Measurements from ENCODE around the gene RNF130.
"Not testable (repeated sequence)": the region's sequence is repeated elsewhere in the genome, so short reads cannot be mapped to it uniquely, and the experiment has no call there.

RNF130 gene

DNA sequence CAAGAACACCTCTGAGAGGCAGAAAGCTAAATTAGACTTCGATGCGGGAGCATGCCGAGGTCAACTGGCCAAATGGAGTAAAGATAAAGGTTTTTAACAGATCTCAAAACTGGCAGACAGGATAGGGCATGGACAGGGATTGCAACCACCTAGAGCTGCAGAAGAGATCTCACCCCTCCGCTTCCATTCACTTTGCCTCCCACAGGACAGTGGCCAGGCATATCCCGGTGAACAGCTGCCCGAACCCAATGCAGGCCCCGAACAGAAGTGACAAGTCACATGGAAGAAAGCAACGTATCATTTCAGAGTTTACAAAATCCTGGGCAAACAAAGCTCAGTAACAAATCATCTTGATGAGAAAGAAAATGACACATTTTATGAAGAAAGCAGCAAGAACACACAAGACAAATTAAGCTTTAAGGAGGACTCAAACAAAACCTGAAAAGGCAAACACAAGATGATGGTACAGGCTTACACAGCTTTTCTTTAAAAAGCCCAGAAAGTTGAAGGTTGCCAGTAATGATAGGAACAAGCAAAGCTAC, 18.4 kb downstream of the RNF130 start:
- no peak for DNase-seq

DNA sequence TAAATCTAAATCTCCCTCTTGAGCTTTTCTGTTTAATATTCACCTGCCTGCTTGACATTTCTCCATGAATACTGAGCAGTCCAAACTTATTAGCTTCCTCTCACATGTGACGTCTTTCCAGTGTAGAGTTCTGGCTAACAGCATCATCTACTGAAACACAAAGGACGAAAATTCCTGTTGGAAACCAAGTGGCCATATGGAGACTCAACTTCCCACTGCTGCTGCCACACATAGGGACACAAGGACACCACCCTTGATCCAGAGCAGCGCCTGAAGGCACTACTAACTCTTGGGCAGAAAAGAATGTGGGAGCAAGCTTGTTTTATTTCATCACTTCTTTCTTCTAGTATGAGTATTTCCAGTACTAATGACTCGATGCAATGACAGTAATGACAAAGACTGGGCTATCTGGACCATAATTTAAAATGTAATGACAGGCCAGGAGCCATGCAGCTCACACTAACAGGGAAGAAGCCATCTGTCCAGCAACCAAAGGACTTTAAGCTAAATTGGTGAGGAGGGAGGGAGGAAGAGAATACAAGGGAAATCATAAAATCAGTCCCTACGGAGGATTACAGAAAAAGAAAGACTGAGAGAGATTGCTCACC, 19.2 kb downstream of the RNF130 start:
- no peak for DNase-seq

DNA sequence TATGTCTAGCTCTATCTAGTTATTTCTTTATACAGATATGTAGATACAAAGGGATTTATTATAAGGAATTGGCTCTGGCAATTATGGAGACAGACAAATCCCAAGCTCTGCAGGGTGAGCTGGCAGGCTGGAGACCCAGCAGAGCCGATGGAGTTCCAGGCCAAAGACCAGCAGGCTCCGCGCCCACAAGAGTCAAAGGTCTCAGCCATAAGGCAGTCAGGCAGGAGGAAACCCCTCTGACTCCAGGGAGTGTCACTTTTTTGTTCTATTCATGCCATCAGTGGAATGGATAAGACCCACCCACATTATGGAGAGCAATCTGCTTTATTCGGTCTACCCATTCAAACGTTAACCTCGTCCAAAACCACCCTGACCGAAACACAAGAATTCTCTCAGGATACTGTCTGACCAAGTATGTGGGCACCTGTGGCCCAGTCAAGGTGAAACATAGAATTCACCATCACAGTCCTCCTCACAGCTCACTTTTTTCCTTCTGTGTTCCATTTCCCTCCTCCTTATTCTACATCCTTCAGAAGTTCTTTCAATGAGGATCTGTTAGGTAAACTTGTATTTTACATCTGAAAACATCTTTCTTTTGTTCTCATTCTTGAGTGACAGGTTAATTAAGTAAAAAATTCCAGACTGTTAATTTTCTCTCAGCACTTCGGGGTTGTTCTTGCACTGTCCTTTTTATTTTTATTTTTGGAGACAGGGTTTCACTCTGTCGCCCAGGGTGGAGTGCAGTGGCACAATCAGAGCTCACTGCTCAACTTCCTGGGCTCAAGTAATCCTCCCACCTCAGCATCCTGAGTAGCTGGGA, 21.2 kb downstream of the RNF130 start:
- no peak for DNase-seq

DNA sequence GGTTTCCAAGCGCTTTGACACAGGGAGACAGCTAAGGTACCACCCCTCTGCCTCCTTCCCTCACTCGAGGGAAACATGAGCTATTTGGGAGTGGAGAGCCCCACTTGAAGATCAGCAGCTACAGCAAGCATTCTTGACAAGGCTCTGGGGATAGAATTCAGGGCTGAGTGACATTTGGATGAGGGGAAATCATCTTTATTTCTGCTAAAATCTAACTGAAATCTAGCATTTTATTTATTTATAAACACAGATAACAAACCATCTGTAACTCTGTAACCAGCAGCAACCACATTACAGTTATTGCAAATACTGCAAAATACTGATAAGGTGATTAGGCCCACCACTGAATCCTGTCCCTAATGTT, 22.4 kb downstream of the RNF130 start:
- DNase-seq: no peak

DNA sequence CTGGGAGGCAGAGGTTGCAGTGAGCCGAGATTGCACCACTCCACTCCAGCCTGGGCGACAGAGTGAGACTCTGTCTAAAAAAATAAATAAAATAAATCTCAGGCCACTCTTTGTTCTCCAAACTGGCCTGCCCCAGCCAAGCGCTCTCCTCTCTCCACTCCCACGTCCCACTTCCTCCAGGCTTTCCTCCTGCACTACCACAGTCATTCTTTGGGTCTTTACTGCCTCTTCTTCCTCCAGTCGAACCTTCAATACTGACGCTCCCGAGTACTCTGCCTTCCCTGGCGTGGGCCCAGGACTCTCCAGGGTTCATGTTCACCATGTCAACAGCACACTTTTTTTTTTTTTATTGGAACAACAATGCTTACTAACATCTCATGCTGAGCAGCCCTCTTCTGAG, 23.9 kb downstream of the RNF130 start:
- no peak for DNase-seq

DNA sequence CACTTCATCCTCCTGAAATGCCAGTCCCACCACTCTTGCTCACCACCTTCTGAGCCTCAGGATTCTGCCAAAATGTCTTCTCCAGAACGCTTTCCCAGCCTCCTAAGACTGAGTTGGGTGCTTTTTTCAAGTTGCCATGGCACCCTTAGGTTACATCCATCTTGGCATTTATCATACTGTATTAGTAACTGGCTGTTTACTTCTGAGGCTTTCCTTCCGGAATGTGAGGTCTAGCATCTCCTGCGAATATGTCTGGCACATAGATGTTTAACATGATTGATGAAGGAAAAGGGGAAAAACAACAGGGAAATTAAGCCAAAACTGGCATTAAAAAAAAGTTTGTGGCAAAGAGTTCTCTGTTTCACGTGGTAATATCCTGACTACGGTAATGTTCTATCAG, 24.9 kb downstream of the RNF130 start:
- no peak for DNase-seq

DNA sequence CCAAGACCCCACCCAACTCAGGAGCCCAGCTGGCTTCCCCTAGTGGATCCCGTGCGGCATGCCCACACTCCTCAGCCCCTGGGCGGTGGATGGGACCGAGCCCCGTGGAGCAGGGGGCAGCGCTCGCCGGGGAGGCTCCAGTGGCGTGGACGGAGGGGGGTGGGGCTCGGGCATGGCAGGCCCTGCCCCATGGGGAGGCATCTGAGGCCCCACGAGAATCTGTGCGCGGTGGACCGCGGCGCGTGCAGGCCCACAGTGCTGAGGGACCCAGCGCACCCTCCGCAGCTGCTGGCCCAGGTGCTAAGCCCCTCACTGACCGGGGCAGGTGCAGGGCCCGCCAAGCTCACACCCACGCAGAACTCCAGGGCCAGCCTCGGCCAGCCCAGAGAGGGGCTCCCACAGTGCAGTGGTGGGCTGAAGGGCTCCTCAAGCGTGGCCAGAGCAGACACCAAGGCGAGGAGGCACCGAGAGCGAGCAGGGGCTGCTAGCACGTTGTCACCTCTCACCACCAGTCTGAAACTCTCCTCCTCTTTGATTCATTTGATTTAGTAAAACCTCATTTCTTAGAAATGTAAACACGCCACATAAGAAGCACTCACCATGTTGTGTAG, 25.6 kb downstream of the RNF130 start:
- no peak for DNase-seq

DNA sequence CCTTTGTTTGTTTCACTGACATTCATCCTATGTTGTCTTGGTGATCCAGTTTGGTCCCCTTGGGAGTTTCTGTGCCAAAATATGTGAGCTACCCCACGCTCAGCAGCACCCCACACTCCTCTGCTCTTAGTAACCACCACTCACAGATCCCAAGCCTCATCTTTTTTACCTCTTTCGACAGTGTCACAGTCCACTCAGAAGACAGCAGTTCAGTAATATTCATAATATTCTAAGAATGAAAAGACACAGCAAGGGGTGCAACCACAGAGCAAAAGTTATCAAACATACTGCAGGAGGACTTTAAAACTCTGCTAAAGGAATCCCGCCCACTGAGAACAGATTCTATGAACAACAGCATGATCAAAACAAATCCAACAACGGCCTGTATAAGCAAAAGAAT, 28.2 kb downstream of the RNF130 start:
- DNase-seq: no peak

DNA sequence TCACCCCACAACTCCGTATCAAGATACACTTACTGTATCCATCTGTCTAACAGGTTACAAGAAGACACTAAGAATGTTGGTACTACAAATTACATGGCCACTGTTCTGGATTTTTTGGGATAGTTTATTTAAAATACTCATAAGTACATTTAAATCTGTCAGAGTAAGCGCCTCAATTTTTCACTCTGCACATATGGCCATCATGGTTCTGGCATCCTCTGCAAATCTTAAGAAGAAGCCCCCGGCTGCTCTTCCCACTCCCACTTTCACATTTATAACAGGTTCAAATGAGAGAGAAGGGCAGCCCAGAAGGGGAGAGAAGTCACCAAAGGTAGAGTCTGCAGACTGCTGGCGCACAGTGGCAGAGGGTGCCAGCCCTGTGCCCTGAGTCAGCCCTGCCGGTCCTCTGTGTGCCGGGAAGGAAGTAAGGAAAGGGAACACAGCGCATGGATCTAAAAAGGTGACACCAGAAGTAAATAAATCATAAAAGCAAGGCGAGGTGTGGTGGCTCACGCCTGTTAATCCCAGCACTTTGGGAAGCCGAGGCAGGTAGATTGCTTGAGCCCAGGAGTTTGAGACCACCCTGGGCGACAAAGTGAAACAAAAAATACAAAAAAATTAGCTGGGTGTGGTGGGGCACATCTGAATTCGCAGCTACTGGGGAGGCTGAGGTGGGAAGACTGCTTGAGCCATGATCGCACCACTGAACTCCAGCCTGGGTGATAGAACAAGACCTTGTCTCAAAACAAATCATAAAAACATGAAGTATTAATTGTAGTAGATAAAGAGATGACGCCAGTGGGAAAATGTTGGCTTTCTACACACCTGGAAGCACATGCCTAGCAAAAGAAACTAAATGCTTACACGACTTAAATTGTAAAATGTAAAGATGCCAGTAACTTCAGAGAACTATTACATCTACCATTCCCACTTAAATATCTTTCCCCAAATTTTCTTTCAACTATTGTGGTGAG, 30.0 kb downstream of the RNF130 start:
- DNase-seq: no peak

DNA sequence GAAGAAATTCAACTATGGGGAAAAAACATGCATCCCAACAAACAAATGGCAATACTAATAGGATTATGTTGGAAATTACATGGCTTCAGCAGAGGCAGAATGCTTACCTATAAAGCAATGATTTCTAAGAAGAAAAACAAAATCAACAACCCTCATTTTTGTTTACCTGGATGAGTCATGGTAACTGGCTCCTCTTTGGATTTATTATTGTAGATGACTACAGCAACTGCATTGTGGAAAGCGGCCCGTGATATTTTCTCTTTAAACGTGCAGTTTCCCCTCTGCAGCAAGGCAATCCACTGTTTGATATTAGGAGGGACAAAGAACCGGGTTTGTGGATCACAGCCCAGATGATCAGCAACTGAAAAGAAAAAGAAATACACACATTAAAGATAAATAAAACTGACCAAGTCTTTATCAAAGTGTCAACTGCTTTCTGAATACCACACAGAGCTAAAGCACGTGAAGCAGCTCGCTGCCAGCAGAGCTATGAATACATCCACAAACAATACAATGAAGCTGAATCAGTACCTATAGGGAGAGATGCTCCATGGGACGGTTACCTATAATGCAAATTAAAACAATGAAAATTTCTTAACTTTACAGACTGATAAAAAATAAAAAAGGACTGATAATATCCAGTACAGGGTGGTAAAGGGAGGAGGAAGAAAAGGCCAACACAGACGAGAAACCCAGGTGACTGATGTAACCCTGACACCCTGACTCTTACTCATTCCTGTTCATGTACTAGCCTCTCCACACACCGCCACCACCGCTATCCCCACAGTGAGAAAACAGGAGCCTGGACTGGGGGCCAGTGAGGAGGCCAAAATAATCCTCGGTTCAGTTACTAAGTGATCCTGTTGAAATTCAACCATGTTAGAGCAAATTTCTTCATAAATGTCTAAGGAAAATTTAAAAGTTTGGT, 31.0 kb downstream of the RNF130 start:
- DNase-seq: no peak

DNA sequence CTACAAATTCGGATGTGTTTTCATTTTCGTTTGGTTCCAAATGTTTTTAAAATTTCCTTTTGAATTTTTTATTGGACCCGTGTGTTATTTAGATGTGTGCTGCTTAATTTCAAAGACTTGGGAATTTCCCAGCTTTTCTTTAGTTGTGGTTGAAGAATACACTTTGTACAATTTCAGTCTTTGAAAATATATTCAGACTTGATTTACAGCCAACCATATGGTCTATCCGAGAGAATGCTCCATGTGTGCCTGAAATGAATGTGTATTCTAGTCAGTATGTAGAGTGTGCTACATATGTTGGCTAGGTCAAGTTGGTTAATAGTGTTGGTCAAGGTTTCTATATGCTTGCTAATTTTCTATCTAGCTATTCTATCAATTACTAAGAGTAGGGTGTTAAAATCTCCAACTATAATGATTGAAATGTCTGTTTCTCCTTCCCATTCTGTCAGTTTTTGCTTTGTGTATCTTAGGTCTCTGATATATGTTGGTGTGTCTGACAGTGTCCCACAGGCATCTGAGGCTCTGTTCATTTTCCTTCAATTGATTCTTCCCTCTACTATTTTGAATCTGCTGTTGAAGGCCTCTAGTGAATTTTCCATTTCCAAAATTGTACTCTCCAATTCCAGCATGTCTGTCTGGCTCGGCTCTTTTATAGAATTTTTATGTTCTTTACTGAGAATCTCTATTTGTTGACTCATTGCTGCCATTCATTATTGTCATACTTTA, 36.2 kb downstream of the RNF130 start:
- no peak for DNase-seq

DNA sequence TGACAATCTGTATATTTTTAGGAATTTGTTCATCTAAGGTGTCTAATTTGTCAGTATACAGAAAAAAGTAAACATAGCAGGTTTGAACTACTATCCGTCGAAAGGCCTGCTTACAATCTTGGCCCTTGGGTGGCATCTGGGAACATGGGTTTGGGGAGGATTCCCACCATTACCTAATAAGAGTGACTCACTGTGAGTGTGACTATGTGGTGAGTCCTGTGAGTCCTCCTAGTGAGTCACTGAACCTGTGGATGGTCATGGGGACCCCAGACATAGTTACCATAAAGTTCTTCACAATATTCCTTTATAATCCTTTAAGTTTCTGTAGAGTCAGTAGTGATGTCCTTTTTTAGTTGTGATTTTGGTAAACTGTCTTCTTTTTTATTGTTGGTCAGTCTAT, 37.0 kb downstream of the RNF130 start:
- no peak for DNase-seq

DNA sequence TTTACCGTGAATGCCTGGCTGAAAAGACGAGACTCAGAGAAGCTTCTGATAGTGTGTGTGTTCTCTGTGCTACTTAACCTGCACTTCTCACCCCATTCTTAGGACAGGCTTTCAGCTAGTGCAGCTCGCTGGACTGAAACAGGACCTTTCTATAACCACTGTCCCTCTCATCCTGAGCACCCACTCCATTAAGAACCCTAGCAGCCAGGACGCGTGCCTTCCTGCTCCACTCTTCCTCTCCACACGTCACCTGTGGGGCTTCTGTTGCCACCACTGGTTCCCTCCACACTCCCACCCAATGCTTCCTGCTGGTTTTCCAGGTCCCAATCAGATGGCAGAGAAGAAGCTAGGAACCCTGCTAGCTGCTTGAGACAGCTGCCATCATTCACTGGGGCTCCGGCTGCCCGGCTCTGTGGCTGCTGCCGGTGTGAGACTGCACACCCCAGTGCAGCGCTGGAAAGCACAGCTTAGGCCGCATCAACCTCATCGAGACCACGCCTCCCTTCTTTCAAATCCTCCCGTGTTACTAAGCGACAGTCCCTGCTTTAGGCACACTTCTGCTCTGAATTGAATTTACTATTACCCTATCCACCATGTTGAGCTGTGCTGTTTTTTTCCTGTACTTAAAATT, 44.0 kb downstream of the RNF130 start:
- no peak for DNase-seq

DNA sequence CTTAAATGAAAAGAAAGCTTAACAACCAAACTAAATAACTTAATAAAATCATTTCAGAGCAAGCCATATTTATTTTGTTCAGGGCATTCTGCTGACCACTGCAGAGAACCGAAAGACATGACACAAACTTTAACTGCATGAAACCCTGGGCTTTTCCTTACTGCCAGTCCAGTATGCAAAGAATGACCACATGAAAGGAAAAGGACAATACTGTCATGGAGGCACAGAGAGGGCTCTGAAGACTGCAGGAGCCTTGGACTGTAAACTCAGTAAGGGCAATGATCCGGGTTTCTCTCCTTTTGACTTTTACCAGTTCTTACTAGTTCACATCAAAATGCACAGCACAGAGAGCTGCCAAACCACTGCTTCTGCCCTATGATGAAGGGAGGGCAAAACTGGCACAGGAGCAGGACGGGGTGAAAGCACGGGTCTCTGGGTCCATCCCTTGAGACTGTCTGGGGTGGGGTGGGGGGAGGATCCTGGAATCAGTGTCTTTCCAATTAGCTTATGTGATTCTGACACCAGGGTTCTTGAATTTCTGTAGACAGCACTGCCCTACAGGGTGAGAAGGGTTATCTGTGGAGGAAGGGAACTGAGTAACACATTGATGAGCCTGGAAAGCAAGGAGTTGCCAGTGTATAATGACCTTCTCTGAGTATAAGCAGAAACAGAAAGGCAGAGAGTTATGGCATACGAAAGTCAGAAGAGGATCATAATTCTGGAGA, 44.7 kb downstream of the RNF130 start:
- DNase-seq: no peak

DNA sequence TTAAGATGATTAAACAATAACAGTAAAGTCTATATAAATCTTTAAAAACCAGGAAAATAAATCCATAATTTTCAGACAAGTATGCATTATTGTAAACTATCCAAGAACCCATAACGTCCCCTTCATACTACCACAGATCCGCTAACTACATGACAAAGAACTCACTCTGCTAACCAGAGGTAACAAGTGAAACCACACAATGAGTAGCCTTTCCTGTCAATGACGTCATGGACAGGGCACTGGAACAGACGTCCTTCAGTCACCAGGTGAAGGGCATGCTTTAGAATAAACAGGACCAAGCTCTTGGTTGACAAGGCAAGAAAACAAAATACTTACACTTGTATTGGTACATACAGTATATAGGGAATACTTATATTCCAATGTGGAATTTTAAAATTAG, 45.2 kb downstream of the RNF130 start:
- no peak for DNase-seq

DNA sequence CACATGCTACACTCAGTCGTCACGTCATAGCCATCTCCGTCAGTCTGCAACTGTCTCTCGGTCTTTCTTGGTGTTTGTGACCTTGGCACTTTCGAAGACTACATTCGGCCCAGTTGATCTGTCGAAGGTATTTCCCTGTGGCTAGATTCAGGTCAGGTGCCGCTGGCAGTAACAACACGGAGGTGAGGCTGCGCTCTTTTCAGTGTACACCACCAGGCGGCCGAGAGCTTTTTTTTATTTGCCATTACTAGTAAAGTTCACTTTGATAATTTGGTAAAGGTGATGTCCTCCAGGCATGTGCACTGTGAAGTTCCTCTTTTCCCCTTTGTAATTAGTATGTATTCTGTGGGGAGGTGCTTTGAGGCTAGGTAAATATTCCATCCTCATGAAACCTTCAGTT, 49.7 kb downstream of the RNF130 start:
- no peak for DNase-seq

DNA sequence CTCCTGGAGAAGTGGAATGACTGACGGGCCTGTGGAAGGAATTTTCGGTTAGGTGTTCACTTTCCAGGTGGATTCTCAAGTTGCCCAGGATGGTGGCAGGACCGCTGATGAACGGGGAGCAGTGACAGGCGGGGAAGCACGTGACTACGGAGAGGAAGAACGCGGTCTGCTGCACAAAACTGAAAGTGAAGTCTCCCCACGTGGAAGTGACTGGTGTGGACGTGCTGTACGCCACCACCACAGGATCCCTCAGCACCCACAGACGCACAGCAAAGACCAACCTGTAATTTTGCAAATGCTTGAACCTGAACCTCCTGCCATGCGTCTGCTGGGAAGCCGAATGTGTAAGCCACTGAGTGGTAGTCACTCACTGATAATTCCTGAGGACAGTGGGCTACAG, 51.4 kb downstream of the RNF130 start:
- no peak for DNase-seq

DNA sequence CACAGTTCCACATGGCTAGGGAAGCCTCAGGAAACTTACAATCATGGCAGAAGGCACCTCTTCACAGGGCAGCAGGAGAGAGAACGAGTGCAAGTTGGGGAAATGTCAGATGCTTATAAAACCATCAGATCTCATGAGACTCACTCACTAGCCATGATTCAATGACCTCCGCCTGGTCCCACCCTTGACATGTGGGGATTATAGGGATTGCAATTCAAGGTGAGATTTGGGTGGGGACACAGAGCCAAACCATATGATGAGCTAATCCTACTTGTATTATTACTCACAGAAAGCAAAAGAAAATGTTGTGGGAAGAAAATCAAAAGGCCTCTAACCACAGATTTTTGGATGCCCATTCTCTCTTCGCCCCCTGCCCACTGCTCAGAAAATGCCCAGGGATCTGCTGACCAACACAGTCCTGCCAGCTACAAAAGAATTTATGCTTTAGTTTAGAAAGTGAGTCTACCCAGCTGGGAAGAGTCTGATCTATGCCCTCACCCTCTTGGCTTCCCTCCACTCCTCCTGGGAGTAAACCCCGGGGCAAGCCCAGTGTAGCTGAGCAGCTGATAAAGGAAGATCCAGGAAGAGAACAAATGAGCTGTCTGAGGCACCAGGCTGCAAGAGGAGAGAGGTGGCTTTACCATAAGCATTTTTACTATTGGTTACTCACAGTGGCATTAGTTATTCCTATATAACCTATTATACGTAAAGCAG, 53.1 kb downstream of the RNF130 start:
- no peak for DNase-seq

DNA sequence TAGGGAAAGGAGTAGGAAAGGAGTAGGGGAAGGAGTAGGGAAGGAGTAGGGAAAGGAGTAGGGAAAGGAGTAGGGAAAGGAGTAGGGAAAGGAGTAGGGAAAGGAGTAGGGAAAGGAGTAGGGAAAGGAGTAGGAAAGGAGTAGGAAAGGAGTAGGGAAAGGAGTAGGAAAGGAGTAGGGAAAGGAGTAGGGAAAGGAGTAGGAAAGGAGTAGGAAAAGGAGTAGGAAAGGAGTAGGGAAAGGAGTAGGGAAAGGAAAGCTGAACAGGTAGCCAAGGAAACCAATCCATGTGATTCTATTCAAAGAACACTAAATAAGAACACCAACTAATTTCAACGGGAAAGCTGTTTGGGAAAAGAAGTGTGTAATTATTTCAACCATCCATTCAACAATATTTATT, 56.0 kb downstream of the RNF130 start:
- not testable (repeated sequence) for DNase-seq

All from T-helper 9 cell (primary cell).